G401 (cell line): Measurements from ENCODE around the gene RASSF3. TPM values are rescaled to one million over a fixed set of nuclear protein-coding genes. Genes with fewer than 3 reads are reported as not detected.

Experiments used
- DNase-seq: peaks from one replicate; pipeline ENCODE4 v3.0.0-alpha.2; 2015; ENCODE audit warnings: low spot score
- in situ Hi-C: cut with HindIII; loops from 2 replicates; pipeline ENCODE4 v1.10.0; 2016; ENCODE audit warnings: low sequenced_read_pairs, mixed read lengths
- total RNA-seq: library from RNA; depleted of rRNA; stranded (reverse); fragments of >200 nt; shearing (Covaris generic); gene quantifications from 2 replicates; pipeline ENCODE4 v1.2.3, GENCODE V29; 2014

Gene RASSF3
- total RNA-seq, 1 experiment from 2014 or later, result 43.4 TPM

- in situ Hi-C loops, result no loop called here
- no peak for DNase-seq
Measured at GRCh38 chr12:64706857-64707256, 96.6 kb downstream of the RASSF3 start.

DNA sequence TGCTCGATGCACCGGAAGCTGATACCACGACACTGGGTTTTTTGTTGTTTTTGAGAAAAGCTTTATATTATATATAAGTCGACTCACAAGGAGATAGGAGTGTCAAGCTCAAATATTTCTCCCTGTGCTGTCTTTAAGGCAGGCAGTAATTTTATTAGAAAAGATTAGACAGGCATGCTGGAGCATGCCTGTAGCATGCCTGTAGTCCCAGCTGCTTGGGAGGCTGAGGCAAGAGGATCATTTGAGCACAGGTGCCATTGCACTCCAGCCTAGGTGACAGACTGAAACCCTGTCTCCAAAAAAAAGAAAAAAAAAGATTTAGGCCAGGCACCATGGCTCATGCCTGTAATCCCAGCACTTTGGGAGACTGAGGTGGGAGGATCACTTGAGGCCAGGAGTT lies 97.1 kb downstream of the RASSF3 start:
- in situ Hi-C loops, result no loop called here
- DNase-seq, result no peak

GRCh38 chr12:64707926-64708325 lies 97.6 kb downstream of the RASSF3 start:
- no peak for DNase-seq
- in situ Hi-C loops, result no loop called here

DNA sequence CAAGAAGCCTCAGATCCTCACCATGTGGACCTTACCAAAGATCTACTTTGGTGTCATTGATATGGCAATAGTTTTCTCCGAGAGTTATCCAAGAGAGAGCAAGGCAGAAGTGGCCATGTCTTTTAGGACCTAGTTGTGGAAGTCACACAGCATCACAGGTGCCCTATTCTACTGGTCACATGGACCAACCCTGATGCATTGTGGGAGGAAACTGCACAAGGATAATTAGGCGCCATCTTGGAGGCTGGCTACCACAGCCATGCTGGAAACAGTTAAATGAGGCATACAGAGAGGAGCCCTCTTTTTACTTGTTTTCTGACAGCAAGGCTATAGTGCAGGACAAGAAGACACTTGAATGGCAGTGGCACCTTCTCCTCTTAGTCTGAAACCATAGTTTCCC lies 99.1 kb downstream of the RASSF3 start:
- in situ Hi-C loops, result no loop called here
- DNase-seq, result no peak

DNA sequence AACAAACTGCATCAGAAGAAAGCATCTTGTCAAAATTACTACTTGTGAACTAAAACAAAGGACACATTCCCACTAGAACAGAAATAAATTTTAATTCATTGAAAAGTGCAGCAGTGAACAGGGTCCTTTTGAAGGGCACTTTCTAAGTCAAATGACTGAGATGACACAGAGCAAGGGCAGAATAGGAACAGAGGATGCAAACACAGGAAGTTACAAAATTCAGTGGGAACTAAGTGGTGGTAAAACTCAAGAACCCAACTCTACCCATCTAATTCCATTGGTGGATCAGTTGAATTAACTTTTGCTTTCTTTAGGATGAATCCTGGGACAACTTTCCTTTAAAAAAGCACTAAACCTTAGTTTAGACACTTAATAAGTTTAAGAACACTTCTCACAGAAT lies 103.1 kb downstream of the RASSF3 start:
- in situ Hi-C loops, result no loop called here
- no peak for DNase-seq

- in situ Hi-C loops, result no loop called here
- DNase-seq, result no peak
Measured at GRCh38 chr12:64714551-64714968, 104.3 kb downstream of the RASSF3 start.

- no peak for DNase-seq
- in situ Hi-C loops, result no loop called here
Measured at GRCh38 chr12:64716371-64716770, 106.1 kb downstream of the RASSF3 start.

DNA sequence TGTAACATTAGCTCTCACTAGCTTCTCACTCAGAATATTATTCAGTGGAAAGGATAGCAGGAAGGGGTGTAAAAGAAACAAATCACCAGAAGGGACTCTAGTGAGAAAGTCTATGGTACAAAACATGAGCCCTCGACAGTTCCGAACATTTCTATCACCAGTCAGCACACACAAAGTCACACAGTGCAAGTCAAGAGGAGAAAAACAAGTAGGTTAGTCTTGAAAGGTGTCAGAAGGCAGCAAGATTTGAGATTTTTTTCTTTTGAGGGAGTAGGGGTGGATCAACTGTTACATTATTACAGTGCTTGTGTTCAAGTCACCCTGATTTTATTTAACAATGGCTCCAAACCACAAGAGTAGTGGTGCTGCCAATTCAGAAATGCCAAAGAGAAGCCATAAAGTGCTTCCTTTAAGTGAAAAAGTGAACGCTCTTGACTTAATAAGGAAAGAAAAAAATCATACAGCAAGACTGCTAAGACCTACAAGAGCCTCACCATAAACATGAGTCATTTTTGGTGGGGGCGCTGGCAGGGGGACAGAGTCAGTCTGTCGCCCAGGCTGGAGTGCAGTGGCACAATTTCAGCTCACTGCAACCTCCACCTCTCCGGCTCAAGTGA lies 106.7 kb downstream of the RASSF3 start:
- in situ Hi-C loops, result no loop called here
- DNase-seq, result no peak

DNA sequence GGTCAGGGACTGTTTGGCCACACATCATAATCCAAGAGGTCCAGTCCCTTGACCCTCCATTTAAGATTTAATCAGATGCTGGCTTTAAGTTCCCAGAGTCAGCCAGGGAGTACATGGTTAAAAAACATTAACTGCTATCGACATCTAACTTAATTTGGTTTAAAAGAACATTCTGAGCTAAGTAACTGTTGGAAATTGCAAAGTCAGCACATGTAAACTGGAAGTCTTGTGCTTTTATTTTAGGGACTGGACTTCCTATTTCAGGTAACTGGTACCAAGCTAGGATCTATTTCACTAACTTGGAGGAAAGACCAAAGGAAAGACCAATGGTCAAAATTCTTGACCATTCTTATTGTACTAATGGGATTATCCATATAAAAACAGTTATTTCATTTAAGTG lies 108.4 kb downstream of the RASSF3 start:
- in situ Hi-C loops, result no loop called here

DNA sequence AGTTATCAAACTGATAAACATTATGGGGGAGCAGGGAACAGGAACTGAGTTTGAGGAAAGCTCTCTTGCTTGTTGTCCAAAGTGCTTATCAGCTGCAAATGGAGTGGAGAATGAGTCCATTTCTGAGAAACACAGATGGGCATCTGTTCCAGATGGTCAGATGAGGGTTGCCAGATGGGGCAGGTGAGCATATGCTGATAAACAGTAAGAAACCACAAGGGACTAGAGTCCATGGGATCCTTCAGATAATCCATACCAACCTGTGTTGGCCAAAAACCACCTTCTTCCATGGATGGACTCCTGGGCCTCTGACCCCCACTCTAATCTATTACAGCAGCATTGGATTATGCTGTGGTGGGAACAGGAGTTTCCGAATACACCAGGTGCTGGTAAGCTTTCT lies 110.6 kb downstream of the RASSF3 start:
- in situ Hi-C loops, result no loop called here
- no peak for DNase-seq

More for the DNA sequence above, 108.4 kb downstream of the RASSF3 start:
- DNase-seq, result no peak

- DNase-seq, result no peak
- in situ Hi-C loops, result no loop called here
Measured at GRCh38 chr12:64722835-64723234, 112.5 kb downstream of the RASSF3 start.

DNA sequence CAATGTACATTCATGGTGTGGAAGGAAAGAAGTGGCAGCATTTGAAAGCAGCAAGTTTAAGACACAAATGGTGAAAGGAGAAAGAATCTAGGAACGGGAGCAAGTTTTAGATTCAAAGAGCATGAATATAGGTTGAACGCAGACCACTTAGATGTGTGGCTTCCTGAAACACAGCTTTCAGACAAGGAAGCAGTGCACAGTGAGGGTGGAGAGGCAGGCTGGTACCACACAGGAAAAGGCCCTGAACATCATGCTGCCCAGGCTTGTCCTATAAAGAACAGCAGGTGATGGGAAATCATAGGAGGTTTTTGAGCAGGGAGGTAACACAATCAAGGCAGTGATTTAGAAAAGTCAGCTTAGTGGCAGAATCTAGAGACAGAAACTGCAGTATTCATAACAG lies 113.3 kb downstream of the RASSF3 start:
- in situ Hi-C loops, result no loop called here
- DNase-seq, result no peak

- in situ Hi-C loops, result no loop called here
Measured at GRCh38 chr12:64724201-64724745, 114.0 kb downstream of the RASSF3 start.

DNA sequence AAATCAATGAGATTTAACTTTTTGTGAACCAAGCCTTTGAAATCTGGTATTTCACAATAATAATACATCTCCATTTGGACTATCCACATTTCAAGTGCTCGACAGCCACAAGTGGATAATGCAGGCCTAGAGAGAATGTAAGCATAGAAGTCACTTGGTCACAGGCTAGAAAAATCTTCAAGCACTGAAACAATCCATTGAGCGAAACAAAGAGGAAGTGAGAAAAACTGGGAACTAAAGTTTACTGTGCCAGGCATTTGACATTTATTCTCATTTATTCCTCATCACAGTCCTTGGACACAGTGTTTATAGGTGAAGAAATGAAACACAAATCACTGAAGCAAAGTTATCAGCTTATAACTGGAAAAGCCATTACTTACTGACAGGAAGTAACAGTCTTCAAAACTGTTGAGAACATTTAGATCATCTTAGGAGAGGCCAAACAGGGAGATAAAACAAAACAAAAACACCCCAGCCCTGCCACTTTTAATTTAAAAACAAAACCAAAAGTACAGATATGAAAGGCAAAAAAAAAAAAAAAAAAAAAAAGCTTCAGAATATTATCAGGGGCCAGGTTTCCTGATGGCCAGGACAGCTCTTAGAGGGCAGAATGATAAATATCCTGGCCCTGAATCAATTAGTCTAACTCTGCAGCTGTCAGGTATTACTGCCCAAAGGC lies 119.8 kb downstream of the RASSF3 start:
- in situ Hi-C loops, result no loop called here
- DNase-seq, result no peak

More at GRCh38 chr12:64724201-64724745, 114.0 kb downstream of the RASSF3 start:
- no peak for DNase-seq

DNA sequence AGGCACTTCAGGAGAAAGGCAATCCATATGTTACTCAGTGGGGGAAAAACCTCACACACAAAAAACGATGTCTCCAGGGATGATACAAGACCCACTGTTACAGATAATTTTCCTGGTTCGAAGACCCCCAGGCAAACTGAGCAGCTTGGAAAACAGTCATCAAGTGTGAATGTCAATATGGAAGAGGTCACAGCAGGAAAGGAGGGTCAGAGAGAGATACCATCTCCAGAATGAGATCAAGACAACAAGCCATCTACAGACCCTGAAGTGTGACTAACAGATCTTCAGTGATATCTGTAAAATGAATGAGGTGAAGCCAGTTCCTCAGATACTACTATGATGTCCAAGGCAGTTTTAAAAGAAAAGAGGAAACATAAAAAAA lies 120.3 kb downstream of the RASSF3 start:
- in situ Hi-C loops, result no loop called here
- DNase-seq, result no peak

DNA sequence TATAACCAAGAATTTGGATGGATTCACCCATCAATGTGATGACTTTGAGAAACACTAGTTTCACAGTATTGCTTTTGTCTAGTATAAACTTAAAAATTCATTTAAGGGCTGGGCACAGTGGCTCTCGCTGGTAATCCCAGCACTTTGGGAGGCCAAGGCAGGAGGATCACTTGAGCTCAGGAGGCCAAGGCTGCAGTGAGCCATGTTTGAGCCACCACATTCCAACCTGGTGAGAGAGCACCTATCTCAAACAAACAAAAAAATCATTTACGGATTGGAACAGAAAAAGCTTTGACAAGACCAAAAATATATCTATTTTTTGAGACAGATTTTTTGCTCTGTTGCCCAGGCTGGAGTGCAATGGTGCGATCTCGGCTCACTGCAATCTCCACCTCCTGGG lies 121.4 kb downstream of the RASSF3 start:
- no peak for DNase-seq
- in situ Hi-C loops, result no loop called here

GRCh38 chr12:64733857-64734256 lies 123.6 kb downstream of the RASSF3 start:
- in situ Hi-C loops, result no loop called here
- no peak for DNase-seq

- DNase-seq, result no peak
- in situ Hi-C loops, result no loop called here
Measured at GRCh38 chr12:64735442-64735841, 125.1 kb downstream of the RASSF3 start.

GRCh38 chr12:64736771-64737170 lies 126.5 kb downstream of the RASSF3 start:
- DNase-seq, result no peak

GRCh38 chr12:64737539-64737938 lies 127.2 kb downstream of the RASSF3 start:
- in situ Hi-C loops, result no loop called here
- DNase-seq, result no peak

More at GRCh38 chr12:64736771-64737170, 126.5 kb downstream of the RASSF3 start:
- in situ Hi-C loops, result no loop called here

DNA sequence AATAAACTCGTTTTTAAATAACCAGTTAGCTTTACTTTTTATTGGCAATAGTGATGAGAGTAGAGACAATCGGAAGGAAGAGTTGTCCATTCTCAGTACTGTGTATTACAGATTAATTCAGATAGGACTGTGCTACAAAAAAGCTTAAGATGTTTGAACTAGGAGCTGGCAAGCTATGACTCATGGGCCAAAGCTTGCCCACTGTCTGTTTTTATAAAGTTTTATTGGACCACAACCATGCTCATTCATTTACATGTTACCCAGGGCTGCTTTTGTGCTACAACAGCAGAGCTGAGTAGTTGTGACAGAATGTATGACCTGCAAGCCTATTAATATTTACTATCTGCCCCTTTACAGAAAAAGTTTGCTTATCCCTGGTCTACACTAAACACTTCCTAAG lies 129.5 kb downstream of the RASSF3 start:
- no peak for DNase-seq
- in situ Hi-C loops, result no loop called here
